Measurements from ENCODE around the gene KBTBD7. TPM values are rescaled to one million over a fixed set of nuclear protein-coding genes. Genes with fewer than 3 reads are reported as not detected.
"Not testable (repeated sequence)": the region's sequence is repeated elsewhere in the genome, so short reads cannot be mapped to it uniquely, and the experiment has no call there.

Gene KBTBD7
- polyA plus RNA-seq, 1 of the 3 experiments (the other 2 are of a cell fraction), result 1.3 TPM

- TF ChIP-seq REST (IDR thresholded peaks at IDR 0.05; ENCODE audit: low read depth, low read length), result no peak
- no peak for TF ChIP-seq MXI1 (IDR thresholded peaks at IDR 0.05; ENCODE audit: low read depth, low read length)
- no peak for TF ChIP-seq MEF2A (IDR thresholded peaks at IDR 0.05; ENCODE audit: borderline replicate concordance, low read depth)
- no peak for TF ChIP-seq FOSL2 (IDR thresholded peaks at IDR 0.05; ENCODE audit: borderline replicate concordance, low read depth)
- TF ChIP-seq RCOR1 (IDR thresholded peaks at IDR 0.05; ENCODE audit: low read length), result no peak
Measured at GRCh38 chr13:41178040-41178439, 16.3 kb downstream of the KBTBD7 start (continued).

GRCh38 chr13:41177616-41178015, 16.8 kb downstream of the KBTBD7 start:
- ChIA-PET POLR2A (no interaction called here), CTCF (no interaction called here)
- Histone ChIP-seq H3K36me3 (replicated peaks in 1 of 2; ENCODE audit: control insufficient read depth in 1 of 2, insufficient read depth in 2 of 2, low read length in 1 of 2) (no peaks in the 10 kb centered on the region), H3K4me3 (ENCODE audit: low read depth in 2 of 2, low read length in 1 of 2) (no peak overlapping the region), H3K27me3 (ENCODE audit: insufficient read depth) (no peaks in the 10 kb centered on the region), H3K4me1 (ENCODE audit: control insufficient read depth in 1 of 2, insufficient read depth in 2 of 2, low read depth in 1 of 2, low read length in 1 of 2) (no peaks in the 10 kb centered on the region), H3F3A (replicated peaks; ENCODE audit: insufficient read depth) (no peaks in the 10 kb centered on the region), H3K27ac (ENCODE audit: low read depth in 2 of 2, low read length in 1 of 2) (no peak overlapping the region), H3K9ac (no peak overlapping the region), H3K9me3 (0 out of 2 replicates have a peak, but pooled peaks cover 10% of the 10 kb centered on the region), H4K20me1 (ENCODE audit: insufficient read depth) (no peaks in the 10 kb centered on the region), H3K79me2 (ENCODE audit: insufficient read depth) (no peaks in the 10 kb centered on the region), H2AFZ (ENCODE audit: low read depth) (no peak overlapping the region), H3K9me2 (no peaks in the 10 kb centered on the region), H3K4me2 (no peak overlapping the region)
- TF ChIP-seq FOXJ3 (CRISPR knock-in tag; IDR thresholded peaks at IDR 0.05) (no peak), TAF1 (IDR thresholded peaks at IDR 0.05; ENCODE audit: borderline replicate concordance, low read depth, low read length) (no peak), EP300 (IDR thresholded peaks at IDR 0.05; ENCODE audit: borderline replicate concordance in 1 of 2, low read depth in 1 of 2, low read length in 1 of 2) (no peak)
- DNase-seq, result no peak
- WGBS (ENCODE audit: low lambda C conversion rate), result 3% methylated on average over 2 of the region's 2 CpGs

DNA sequence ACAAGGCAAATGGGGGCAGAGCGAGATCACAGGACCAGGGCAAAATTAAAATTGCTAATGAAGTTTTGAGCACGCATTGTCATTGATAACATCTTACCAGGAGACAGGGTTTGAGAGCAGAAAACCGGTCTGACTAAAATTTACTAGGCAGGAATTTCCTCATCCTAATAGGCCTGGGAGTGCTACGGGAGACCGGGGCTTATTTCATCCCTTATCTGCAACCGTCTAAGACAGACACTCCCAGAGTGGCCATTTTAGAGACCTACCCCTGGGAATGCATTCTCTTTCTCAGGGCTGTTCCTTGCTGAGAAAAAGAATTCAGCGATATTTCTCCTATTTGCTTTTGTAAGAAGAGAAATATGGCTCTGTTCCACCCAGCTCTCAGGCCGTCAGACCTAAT, 18.8 kb downstream of the KBTBD7 start:
- H3K4me3 ChIP-seq (ENCODE audit: low read depth in 2 of 2, low read length in 1 of 2); H3K9ac ChIP-seq; DNase-seq; H3K4me1 ChIP-seq (ENCODE audit: control insufficient read depth in 1 of 2, insufficient read depth in 2 of 2, low read depth in 1 of 2, low read length in 1 of 2); H4K20me1 ChIP-seq (ENCODE audit: insufficient read depth); H3K27me3 ChIP-seq (ENCODE audit: insufficient read depth); H3K36me3 ChIP-seq (replicated peaks in 1 of 2; ENCODE audit: control insufficient read depth in 1 of 2, insufficient read depth in 2 of 2, low read length in 1 of 2); H3F3A ChIP-seq (replicated peaks; ENCODE audit: insufficient read depth); POLR2A ChIA-PET; H3K9me2 ChIP-seq; H3K4me2 ChIP-seq; H3K79me2 ChIP-seq (ENCODE audit: insufficient read depth); H2AFZ ChIP-seq (ENCODE audit: low read depth); H3K27ac ChIP-seq (ENCODE audit: low read depth in 2 of 2, low read length in 1 of 2); CTCF ChIA-PET: not testable (repeated sequence)
- 0 out of 2 replicates have a peak, but pooled peaks cover 10% of the 10 kb centered on the region for H3K9me3 ChIP-seq
- 87% methylated on average over 8 of the region's 8 CpGs for WGBS (ENCODE audit: low lambda C conversion rate)
